Measurements from ENCODE around the gene ROCK2.
"Not testable (repeated sequence)": the region's sequence is repeated elsewhere in the genome, so short reads cannot be mapped to it uniquely, and the experiment has no call there.

The ROCK2 gene

GRCh38 chr2:11263177-11263576 is 81.3 kb downstream of the ROCK2 start:
- Histone ChIP-seq H3K27me3 (ENCODE audit: insufficient read depth, low read length, poor library complexity, severe bottlenecking) (no peaks in the 10 kb centered on the region), H3K36me3 (ENCODE audit: insufficient read depth, low read length) (peaks cover 16% of the 10 kb centered on the region), H3F3A (ENCODE audit: low read depth) (no peaks in the 10 kb centered on the region), H3K4me2 (ENCODE audit: low read depth, low read length, poor library complexity, severe bottlenecking) (no peak overlapping the region), H3K79me2 (ENCODE audit: insufficient read depth, low read length) (peaks cover 80% of the 10 kb centered on the region), H3K9me3 (ENCODE audit: insufficient read depth, low read depth, low read length) (no peaks in the 10 kb centered on the region), H2AFZ (ENCODE audit: low read length) (no peak overlapping the region), H3K4me1 (ENCODE audit: insufficient read depth, low read length, poor library complexity, severe bottlenecking) (no peaks in the 10 kb centered on the region), H3K4me3 (ENCODE audit: low read length, poor library complexity, severe bottlenecking) (no peak overlapping the region), H3K9ac (ENCODE audit: low read depth, low read length, poor library complexity, severe bottlenecking) (no peak overlapping the region), H4K20me1 (ENCODE audit: insufficient read depth, low read length, poor library complexity, severe bottlenecking) (peaks cover 16% of the 10 kb centered on the region), H3K9me2 (replicated peaks; ENCODE audit: low read depth, low read length) (no peaks in the 10 kb centered on the region)
- TF ChIP-seq CTCF (conservative IDR thresholded peaks at IDR 0.05; ENCODE audit: low read length) (no peak), EZH2phosphoT487 (IDR thresholded peaks at IDR 0.05; ENCODE audit: borderline replicate concordance) (no peak)

- not testable (repeated sequence) for H3K9me2 ChIP-seq (replicated peaks; ENCODE audit: low read depth, low read length); H3K4me1 ChIP-seq (ENCODE audit: insufficient read depth, low read length, poor library complexity, severe bottlenecking); H3F3A ChIP-seq (ENCODE audit: low read depth); H2AFZ ChIP-seq (ENCODE audit: low read length); H3K4me2 ChIP-seq (ENCODE audit: low read depth, low read length, poor library complexity, severe bottlenecking); H3K27me3 ChIP-seq (ENCODE audit: insufficient read depth, low read length, poor library complexity, severe bottlenecking); H3K9ac ChIP-seq (ENCODE audit: low read depth, low read length, poor library complexity, severe bottlenecking); H3K9me3 ChIP-seq (ENCODE audit: insufficient read depth, low read depth, low read length); H3K4me3 ChIP-seq (ENCODE audit: low read length, poor library complexity, severe bottlenecking)
- peaks cover 73% of the 10 kb centered on the region for H3K79me2 ChIP-seq (ENCODE audit: insufficient read depth, low read length)
- H3K36me3 ChIP-seq (ENCODE audit: insufficient read depth, low read length) = peaks cover 18% of the 10 kb centered on the region
- peaks cover 16% of the 10 kb centered on the region for H4K20me1 ChIP-seq (ENCODE audit: insufficient read depth, low read length, poor library complexity, severe bottlenecking)
These were observed 82.0 kb downstream of the ROCK2 start for GRCh38 chr2:11262438-11262837.

- H3K4me2 ChIP-seq (ENCODE audit: low read depth, low read length, poor library complexity, severe bottlenecking); H3K9me3 ChIP-seq (ENCODE audit: insufficient read depth, low read depth, low read length); H2AFZ ChIP-seq (ENCODE audit: low read length); H3F3A ChIP-seq (ENCODE audit: low read depth); H3K27me3 ChIP-seq (ENCODE audit: insufficient read depth, low read length, poor library complexity, severe bottlenecking); H3K4me3 ChIP-seq (ENCODE audit: low read length, poor library complexity, severe bottlenecking); H3K4me1 ChIP-seq (ENCODE audit: insufficient read depth, low read length, poor library complexity, severe bottlenecking); H3K9me2 ChIP-seq (replicated peaks; ENCODE audit: low read depth, low read length); H3K9ac ChIP-seq (ENCODE audit: low read depth, low read length, poor library complexity, severe bottlenecking): not testable (repeated sequence)
- Histone ChIP-seq H3K36me3 (ENCODE audit: insufficient read depth, low read length) (peaks cover 26% of the 10 kb centered on the region), H4K20me1 (ENCODE audit: insufficient read depth, low read length, poor library complexity, severe bottlenecking) (peaks cover 18% of the 10 kb centered on the region), H3K79me2 (ENCODE audit: insufficient read depth, low read length) (peaks cover 66% of the 10 kb centered on the region)
These were observed 82.9 kb downstream of the ROCK2 start for GRCh38 chr2:11261564-11261963.

- Histone ChIP-seq H3K27me3 (ENCODE audit: insufficient read depth, low read length, poor library complexity, severe bottlenecking) (no peaks in the 10 kb centered on the region), H3K79me2 (ENCODE audit: insufficient read depth, low read length) (peaks cover 60% of the 10 kb centered on the region), H3K4me2 (ENCODE audit: low read depth, low read length, poor library complexity, severe bottlenecking) (no peak overlapping the region), H3K4me1 (ENCODE audit: insufficient read depth, low read length, poor library complexity, severe bottlenecking) (no peaks in the 10 kb centered on the region), H3K9me2 (replicated peaks; ENCODE audit: low read depth, low read length) (no peaks in the 10 kb centered on the region), H3K4me3 (ENCODE audit: low read length, poor library complexity, severe bottlenecking) (no peak overlapping the region), H4K20me1 (ENCODE audit: insufficient read depth, low read length, poor library complexity, severe bottlenecking) (peaks cover 18% of the 10 kb centered on the region), H3K9ac (ENCODE audit: low read depth, low read length, poor library complexity, severe bottlenecking) (no peak overlapping the region), H3F3A (ENCODE audit: low read depth) (no peaks in the 10 kb centered on the region), H2AFZ (ENCODE audit: low read length) (no peak overlapping the region), H3K36me3 (ENCODE audit: insufficient read depth, low read length) (peaks cover 27% of the 10 kb centered on the region), H3K9me3 (ENCODE audit: insufficient read depth, low read depth, low read length) (no peaks in the 10 kb centered on the region)
- TF ChIP-seq CTCF (conservative IDR thresholded peaks at IDR 0.05; ENCODE audit: low read length) = no peak
- no peak for TF ChIP-seq EZH2phosphoT487 (IDR thresholded peaks at IDR 0.05; ENCODE audit: borderline replicate concordance)
These were observed 83.5 kb downstream of the ROCK2 start for GRCh38 chr2:11260979-11261378.

Measured in Loucy (cell line).